A204.1 (cell line): ENCODE data around the gene PLCD1.
"Not testable (repeated sequence)": the region's sequence is repeated elsewhere in the genome, so short reads cannot be mapped to it uniquely, and the experiment has no call there.

Source experiments
- FAIRE-seq: peaks from 2 replicates; lab custom pipeline; 2012; peaks lifted over from hg19 to GRCh38; lab: Jason Lieb, UNC

PLCD1 gene

DNA sequence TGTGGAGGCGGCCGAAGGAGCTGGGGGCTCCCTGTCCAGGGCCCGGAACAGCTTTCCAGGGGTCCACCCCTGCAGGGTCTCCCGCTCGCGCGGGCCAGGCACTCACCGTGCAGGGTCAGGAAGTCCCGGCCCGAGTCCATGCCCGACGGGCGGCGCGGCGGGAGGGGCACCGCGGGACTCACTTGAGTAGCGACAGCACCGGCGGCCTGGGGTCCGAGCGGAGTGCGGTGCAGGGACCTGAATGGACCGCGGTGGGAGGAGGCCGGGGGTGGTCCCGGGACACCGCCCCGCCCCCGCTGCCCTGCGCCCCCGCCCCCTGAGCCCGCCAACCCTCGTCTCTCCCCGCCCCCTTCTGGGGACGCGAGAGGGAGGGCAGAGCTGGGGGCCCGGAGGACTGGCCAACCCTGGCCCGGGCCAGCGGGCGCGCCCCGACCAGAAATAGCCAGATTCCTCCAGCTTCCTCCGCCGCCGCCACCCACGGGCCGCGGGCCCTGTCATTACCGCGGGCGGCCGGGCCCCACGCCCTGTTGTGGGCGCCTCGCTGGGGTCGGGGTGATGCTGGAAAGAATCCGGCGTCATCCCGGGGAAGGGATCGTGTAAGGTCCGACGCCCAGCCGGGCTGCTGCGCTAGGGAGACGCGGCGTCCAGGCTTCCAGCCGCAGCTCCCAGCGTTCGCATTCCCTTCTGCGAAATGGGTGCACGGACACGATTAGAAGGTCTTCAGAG, at the start of gene PLCD1:
Gene PLCD1 (minus strand): TSS at position 243 of the 726 bp plus-strand sequence. CDS start 103 bp downstream, at position 140.
- FAIRE-seq, result no peak

DNA sequence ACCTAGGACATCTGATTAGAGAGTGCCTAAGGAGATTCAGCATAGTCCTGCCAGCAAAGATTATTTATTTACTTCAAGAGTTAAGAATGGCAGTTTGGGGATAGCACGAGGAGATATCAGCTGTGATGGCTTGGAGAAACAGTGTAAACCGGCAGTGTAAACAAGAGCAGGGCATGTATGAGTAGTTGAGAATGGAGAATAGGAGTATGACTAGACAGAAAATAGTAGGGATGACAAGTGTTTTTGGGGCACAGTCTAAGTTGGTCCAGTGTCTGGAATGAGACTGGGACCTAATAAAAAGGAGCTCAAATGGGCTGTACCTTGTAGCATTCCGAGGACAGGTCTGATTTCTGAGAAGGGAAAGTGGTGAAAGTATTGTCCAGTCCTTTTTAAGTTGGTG, 47.6 kb upstream of the PLCD1 start:
- not testable (repeated sequence) for FAIRE-seq

DNA sequence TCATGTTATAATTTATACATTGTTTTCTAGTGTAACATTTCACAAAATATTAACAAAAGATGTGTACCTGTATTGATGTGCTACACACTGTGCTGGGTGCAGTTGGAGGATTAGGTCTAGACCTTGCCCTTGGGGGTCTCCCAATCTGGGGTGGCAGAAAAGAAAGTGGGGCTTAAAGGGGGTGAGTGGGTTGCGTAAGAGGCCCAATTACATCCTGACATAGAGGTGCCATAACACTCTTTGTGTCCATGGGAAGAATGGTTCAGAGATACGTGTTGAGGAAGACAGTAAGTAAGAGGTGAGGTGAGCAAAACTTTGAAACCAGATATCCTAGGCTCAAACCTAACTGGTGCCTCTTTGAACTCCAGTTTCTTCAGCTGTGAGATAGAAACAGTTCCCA, 40.6 kb upstream of the PLCD1 start:
- FAIRE-seq, result no peak

DNA sequence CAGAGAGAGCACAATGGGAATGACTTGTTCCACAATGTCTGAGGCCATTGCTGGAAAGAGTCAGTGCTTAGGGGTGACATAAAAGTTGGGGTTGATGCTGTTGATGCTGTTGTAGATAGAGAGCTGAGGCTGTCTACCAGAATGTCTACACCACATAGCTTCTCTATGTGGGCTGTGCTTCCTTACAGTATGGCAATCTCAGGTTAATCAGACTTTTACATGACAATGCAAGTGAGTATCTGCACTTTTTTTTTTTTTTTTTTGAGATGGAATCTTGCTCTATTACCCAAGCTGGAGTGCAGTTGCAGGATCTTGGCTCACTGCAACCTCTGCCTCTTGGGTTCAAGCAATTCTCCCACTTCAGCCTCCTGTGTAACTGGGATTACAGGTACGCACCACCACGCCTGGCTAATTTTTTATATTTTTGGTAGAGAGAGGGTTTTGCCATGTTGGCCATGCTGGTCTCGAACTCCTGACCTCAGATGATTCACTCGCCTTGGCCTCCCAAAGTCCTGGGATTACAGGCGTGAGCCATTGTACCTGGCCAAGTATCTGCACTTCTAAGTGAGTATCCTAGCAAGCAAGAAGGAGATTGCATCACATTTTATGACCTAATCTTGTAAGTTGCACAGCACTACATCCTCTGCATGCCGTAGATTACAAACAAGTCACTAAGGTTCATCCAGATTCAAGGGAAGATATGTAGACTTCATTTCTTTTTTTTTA, 38.2 kb upstream of the PLCD1 start:
- FAIRE-seq, result no peak

DNA sequence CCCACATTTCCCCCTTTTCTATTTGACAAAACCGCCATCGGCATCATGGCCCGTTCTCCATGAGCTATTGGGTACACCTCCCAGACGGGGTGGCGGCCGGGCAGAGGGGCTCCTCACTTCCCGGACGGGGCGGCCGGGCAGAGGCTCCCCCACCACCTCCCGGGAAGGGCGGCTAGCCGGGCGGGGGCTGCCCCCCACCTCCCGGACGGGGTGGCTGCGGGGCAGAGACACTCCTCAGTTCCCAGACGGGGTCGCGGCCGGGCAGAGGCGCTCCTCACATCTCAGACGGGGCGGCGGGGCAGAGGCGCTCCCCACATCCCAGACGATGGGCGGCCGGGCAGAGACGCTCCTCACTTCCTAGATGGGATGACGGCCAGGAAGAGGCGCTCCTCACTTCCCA, 35.0 kb upstream of the PLCD1 start:
- FAIRE-seq, result not testable (repeated sequence)

DNA sequence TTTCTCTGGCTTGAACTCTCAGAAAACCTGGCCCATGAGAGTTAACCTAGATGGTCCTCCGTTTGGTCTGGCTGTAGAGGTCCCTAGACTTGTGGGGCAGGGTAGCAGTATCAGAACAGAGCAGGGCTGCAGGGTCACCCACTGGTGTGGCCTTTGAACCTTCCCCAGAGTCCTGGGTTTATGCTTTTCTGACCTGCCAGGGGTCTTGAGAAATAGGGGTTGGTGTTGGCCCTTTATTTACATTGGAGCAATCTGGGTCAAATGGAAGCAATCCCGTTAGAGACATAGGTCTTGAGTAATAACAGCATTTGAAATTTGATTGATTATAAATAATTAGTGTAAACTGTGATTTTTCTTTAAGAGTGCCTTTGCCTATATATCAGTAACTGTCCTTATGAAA, 33.4 kb upstream of the PLCD1 start:
- FAIRE-seq, result no peak

DNA sequence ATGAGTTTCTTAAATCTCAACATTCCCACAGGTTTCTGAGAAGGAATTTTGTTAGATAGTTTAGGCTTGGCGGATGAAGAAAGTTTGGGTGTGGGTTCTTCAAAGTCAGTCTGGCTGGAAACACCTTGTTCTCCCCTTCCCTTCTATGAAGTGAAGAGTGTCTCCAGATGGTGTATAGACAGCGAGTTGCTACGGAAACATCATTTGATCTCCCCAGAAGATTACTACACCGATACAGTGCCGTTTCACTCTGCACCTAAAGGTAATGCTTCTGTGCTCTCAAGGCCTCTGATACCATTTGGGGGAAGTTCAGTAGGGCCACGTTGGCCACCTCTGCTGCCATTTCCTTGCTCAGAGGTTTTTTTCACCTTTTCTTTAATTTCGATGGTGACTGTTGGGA, 30.1 kb upstream of the PLCD1 start:
- no peak for FAIRE-seq

DNA sequence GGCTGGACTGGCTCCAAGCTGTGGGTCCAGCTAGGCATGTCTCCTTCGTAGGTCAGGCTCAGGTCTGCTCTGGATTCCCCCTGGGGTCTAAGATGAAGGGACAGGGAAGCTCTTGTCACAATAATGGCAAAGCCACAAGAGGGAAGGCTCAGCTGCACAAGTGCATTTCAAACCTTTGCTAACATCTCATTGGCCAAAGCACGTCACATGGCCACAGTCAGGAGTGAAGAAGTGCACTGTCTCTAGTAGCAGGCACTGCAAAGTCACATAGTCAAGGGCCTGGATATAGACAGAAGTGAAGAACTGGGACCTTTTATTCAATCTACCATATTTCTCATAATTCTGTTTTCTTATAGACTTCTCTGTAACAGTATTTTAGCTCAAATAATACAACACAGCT, 29.7 kb upstream of the PLCD1 start:
- no peak for FAIRE-seq

DNA sequence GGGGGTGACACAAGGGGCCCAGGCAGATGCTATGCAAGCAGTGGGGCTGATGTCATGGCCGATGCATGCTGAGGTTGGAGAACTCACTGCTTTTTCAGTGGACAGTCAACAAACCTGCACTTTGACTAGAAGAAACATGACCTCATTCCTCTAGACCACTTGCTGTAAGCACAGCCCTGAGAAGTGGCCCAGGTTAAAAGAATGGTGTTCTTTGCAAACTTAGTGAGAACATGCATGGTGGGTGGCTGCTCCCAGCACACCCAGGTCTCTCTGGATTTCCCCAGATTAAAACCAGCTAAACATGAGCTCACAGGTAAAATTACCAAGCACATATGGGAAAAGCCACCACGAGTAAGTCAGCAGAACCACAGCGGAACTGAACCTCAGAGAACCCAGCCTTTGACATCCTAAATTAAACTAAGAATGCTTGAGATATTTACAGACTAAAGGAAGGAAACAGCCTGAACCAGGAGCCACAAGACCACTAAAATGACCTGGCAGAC, 25.1 kb upstream of the PLCD1 start:
- no peak for FAIRE-seq

DNA sequence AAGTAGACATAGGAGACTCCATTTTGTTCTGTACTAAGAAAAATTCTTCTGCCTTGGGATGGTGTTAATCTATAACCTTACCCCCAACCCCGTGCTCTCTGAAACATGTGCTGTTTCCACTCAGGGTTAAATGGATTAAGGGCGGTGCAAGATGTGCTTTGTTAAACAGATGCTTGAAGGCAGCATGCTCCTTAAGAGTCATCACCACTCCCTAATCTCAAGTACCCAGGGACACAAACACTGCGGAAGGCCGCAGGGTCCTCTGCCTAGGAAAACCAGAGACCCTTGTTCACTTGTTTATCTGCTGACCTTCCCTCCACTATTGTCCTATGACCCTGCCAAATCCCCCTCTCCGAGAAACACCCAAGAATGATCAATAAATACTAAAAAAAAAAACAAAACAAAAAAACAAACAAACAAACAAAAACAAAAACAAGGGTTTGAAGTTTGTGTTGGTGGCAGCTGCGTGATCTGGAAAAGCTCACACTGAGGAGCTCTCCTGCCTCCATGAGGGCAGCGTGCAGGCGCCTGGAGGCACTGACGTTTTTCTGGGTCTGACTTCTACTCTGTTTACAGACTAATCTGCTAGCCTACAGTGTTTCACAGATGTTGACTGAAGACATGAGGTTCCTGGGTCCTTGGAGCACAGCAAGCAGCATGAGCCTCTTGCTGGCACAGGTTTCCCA, 24.5 kb upstream of the PLCD1 start:
- not testable (repeated sequence) for FAIRE-seq

DNA sequence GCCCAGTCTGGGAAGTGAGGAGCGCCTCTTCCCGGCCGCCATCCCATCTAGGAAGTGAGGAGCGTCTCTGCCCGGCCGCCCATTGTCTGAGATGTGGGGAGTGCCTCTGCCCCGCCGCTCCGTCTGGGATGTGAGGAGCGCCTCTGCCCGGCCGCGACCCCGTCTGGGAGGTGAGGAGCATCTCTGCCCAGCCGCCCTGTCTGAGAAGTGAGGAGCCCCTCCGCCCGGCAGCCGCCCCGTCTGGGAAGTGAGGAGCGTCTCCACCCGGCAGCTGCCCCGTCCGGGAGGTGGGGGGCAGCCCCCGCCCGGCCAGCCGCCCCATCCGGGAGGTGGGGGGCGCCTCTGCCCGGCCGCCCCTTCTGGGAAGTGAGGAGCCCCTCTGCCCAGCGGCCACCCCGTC, 23.8 kb upstream of the PLCD1 start:
- not testable (repeated sequence) for FAIRE-seq

DNA sequence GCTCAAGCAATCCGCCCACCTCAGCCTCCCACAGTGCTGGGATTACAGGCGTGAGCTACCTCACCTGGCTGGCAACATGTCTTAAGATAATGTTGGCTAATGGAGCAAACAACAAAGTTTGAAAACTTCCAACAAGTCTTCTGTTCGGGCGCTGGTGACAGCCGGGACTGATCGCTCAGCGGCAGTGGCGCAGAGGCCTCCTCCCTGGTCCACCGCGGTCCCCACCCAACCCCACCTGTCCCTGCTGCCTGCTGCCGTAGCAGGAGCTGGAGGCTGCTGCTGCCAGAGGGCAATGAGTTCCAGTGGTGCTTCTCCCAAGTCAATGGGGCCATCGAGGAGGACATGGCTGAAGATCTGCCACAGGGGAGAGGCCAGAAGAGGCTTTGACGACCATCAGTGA, 21.7 kb upstream of the PLCD1 start:
- no peak for FAIRE-seq

DNA sequence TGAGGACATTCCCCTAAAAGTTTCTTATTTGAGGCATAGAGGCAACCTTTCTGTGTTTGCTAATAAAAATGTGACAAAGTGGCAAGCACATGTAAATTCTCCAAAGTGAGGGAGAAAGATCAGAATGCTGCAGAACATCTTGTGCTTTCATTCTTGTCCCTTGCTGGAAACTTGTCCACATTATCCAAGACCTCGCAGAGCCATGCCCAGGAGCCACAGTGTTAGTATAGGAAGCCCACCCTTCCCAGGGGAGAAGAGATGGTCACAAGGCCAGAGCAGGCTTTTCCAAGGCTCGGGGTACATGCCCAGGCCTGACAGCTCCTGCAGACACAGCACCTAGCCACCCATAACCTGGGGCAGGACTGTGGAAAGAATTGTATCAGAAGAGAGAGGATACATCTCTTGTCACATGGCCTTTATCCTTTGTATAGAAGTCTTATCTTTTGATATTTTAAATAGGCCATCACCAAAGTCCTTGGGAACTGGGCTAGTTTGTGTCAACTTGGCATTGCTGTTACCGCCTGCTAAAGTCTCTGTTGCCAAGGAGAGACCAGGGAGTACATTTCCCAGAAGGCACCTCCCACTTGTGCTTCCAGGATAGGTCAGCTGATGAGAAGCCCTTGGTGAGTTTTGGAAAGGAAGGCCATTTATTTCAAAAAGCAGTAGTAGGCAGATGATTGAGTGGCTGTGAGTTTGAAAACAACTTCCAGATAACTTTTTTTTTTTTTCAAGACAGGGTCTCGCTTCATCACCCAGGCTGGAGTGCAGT, 20.1 kb upstream of the PLCD1 start:
- no peak for FAIRE-seq

DNA sequence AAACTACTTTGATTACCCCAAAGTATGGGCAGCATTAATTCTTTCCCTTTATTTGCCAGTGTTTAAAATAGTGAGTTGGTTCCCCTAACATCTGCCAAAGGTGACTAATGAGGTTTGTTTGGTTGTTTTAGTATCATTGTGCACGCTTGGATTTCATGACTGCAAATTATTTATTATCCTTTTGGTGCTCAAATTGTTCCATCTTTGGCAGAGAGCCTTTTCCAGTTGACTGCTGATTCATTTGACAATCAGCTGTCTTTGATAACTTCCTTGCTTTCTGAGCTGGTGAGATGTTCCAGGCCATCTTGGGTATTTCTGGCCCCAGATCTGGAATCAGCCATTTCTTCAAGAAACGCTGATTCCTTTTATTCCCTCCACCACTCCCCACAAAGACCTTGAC, 18.5 kb upstream of the PLCD1 start:
- no peak for FAIRE-seq

DNA sequence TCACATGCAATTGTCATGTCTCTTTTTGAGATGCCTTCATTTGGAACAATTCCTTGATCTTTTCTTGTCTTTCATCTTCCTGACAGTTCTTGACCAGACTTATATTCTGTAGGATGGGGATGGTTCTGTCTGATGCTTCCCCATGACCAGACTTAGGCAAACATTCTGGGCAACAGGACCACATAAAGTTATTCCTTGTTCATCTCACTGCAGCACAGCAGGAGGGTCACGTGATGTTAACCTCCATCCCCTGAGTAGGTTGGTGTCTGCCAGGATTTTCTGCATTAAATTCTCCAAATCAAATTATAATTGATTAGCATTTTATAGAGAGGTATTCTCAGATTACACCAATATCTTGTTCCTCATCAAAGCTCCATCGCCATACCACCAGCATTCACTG, 17.4 kb upstream of the PLCD1 start:
- FAIRE-seq, result no peak

DNA sequence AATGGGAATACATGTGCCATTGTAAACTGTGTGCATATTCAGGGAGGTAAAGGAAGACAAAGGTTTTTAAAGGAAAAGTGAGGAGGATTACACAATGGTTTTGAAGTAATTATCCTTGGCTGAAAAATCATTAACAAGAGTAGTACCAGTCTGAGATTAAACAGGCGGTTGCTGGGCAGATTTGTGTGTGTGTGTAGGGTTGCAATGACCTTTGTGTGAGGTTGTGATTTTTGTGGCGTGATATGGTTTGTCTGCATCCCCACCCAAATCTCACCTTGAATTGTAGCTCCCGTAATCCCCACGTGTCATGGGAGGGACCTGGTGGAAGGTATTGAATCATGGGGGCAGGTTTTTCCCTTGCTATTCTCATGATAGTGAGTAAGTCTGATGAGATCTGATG, 16.6 kb upstream of the PLCD1 start:
- FAIRE-seq, result no peak

DNA sequence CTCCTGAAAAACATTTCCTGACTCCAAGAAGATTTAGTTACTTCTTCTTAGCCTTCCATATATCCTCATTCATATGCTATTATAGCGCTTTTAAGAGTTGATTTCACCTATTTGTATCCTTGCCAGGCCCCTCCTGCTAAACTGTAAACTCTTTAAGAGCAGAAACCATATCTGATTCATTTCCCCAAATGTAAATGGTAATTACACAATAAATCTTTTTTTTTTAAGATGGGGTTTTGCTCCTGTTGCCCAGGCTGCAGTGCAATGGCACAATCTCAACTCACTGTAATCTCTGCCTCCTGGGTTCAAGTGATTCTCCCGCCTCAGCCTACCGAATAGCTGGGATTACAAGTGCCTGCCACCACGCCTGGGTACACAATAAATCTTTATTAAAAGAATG, 14.0 kb upstream of the PLCD1 start:
- FAIRE-seq, result no peak

DNA sequence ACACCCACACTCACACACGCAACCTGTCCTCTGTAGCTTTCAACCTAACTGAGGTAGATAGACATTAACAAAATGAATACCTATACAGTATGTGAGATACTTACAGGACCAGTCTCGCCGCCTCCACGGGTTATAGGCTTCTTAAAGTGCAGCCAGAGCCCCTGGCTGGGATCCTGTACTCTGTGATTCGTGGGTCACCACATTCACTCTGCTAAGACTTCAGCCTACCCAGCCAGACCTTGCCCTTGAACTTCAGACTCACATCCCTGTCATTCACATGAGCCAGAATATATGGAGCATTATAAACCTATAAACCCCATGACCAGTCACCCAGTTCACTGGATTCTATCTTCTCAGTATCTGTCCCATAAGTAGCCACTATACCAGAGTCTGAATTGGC, 11.0 kb upstream of the PLCD1 start:
- no peak for FAIRE-seq

DNA sequence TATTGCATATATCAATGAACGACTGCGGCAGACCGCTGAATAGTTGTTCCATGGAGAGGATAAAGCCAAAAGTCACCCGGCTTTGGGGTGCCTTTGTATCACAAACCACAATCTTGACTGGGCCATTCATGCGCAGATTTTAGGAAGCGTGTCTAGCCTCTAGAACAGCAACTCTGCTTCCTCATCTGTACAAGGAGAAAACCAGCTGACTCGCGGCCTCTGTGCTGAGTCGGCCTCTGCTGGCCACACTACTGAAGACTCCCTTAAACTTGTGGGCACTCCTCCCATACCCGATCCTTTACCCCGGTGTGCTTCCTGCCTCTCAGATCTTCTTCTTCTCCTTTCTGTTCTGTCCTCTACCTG, 10.4 kb upstream of the PLCD1 start:
- no peak for FAIRE-seq

DNA sequence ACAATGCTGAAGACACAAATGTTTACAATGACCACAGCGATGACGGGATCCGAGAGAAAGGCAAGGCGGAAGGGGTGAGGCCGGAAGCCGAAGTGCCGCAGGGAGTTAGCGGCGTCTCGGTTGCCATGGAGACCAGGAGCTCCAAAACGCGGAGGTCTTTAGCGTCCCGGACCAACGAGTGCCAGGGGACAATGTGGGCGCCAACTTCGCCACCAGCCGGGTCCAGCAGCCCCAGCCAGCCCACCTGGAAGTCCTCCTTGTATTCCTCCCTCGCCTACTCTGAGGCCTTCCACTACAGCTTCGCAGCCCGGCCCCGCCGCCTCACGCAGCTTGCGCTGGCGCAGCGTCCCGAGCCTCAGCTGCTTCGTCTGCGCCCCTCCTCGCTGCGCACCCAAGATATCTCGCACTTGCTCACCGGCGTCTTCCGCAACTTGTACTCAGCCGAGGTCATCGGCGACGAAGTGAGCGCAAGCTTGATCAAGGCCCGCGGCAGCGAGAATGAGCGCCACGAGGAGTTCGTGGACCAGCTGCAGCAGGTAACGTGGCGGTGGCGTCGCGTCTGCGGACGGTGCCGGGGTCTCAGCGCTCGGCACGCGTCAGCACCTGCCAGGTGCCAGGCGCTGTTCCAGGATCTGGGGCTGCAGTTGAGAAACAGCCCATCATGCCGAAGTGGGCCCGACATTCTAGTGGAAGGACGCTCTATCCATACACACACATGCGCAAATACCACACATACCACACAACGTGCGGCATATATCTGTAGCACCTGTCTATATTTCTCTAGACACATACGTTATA, 9.9 kb upstream of the PLCD1 start, which contains the start of gene DLEC1:
Gene DLEC1 (plus strand): TSS at position 108 of the 798 bp plus-strand sequence. CDS start 18 bp downstream, at position 126.
- FAIRE-seq, result no peak

DNA sequence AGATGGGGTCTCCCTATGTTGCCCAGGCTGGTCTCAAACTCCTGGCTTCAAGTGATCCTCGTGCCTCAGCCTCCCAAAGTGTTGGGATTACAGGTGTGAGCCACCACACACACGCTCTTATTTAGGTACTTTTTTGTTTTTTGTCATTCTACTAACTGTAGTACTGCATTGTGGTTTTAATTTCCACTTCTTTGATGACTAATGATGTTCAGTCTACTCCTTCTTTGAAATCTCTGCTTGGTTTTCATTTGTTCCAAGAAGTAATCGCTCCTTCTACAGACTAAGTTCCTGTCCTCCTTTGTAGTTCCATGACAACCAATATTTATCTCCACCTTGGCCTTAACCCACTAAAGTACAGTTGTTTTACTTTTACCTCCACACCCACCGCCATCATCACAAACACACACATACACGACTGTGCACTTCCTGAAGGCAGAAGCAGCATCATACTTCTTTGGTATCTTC, 9.0 kb upstream of the PLCD1 start:
- FAIRE-seq, result no peak
